HepG2 (cell line): ENCODE measurements around the gene KAZN. TPM values are rescaled to one million over a fixed set of nuclear protein-coding genes. Genes with fewer than 3 reads are reported as not detected.

ENCODE experiments used
- FOXM1 ChIP-seq: sonication (generic); formaldehyde crosslinking; IDR thresholded peaks from 2 replicates; pipeline ENCODE4 v1.5.0; 2020; ENCODE audit warnings: missing genetic modification reagents
- HOXA3 ChIP-seq: sonication (generic); formaldehyde crosslinking; IDR thresholded peaks from 2 replicates; pipeline ENCODE4 v1.5.0; 2020; ENCODE audit warnings: missing genetic modification reagents
- KDM4B ChIP-seq: sonication (generic); formaldehyde crosslinking; IDR thresholded peaks from 2 replicates; pipeline ENCODE4 v1.4.0; 2020; ENCODE audit warnings: missing genetic modification reagents
- NFKB2 ChIP-seq: sonication (generic); formaldehyde crosslinking; IDR thresholded peaks from 2 replicates; pipeline ENCODE4 v1.4.0; 2020; ENCODE audit warnings: missing genetic modification reagents, borderline replicate concordance
- PITX1 ChIP-seq: sonication (generic); formaldehyde crosslinking; IDR thresholded peaks from 2 replicates; pipeline ENCODE4 v1.5.1; 2020; ENCODE audit warnings: mild to moderate bottlenecking, missing genetic modification reagents
- RBM39 ChIP-seq: fragments of 200-400 bp; formaldehyde crosslinking; IDR thresholded peaks from one replicate; pipeline ENCODE4 v1.6.1; 2018; ENCODE audit warnings: antibody characterized with exemption, mild to moderate bottlenecking, low read depth, low read length; ENCODE audit not compliant: poor library complexity, severe bottlenecking
- SP5 ChIP-seq: IDR thresholded peaks from 2 replicates; pipeline ENCODE4 v1.6.1; 2016; ENCODE audit warnings: low read depth, borderline replicate concordance
- TRIM24 ChIP-seq: sonication (generic); formaldehyde crosslinking; IDR thresholded peaks from 2 replicates; pipeline ENCODE4 v1.8.0; 2022; ENCODE audit warnings: mild to moderate bottlenecking, missing genetic modification reagents
- ZBTB38 ChIP-seq: sonication (generic); formaldehyde crosslinking; IDR thresholded peaks from 2 replicates; pipeline ENCODE4 v1.5.1; 2020; ENCODE audit warnings: mild to moderate bottlenecking, missing genetic modification reagents
- ZNF121 ChIP-seq: sonication (generic); formaldehyde crosslinking; IDR thresholded peaks from 2 replicates; pipeline ENCODE4 v1.5.0; 2020; ENCODE audit warnings: mild to moderate bottlenecking, missing genetic modification reagents
- ZNF460 ChIP-seq: sonication (generic); formaldehyde crosslinking; IDR thresholded peaks from 2 replicates; pipeline ENCODE4 v1.5.1; 2020; ENCODE audit warnings: missing genetic modification reagents, mild to moderate bottlenecking, borderline replicate concordance
- ZNF777 ChIP-seq: sonication (generic); formaldehyde crosslinking; IDR thresholded peaks from 2 replicates; pipeline ENCODE4 v1.4.0; 2020; ENCODE audit warnings: missing genetic modification reagents
- ZNF788 ChIP-seq: sonication (generic); formaldehyde crosslinking; IDR thresholded peaks from 2 replicates; pipeline ENCODE4 v1.5.0; 2020; ENCODE audit warnings: mild to moderate bottlenecking, missing genetic modification reagents, borderline replicate concordance
- polyA plus RNA-seq, 8 experiments: library from polyadenylated mRNA; depleted of rRNA in 3 of 8; stranded (reverse) in 7 of 8; unstranded in 1 of 8; fragments of >200 nt; fragmentation: Illumina TruSeq in 4 of 8; extraction: Trizol in 4 of 8; gene quantifications; 2 replicates each; pipeline versions ENCODE4 v1.2.1 to v1.2.3, GENCODE V29; 2011 to 2016; ENCODE audit warnings: low read depth in 4 of 8, missing spikeins in 1 of 8, mixed read lengths in 1 of 8; ENCODE audit not compliant: insufficient read depth in 1 of 8
- total RNA-seq, 5 experiments: library from RNA; depleted of rRNA; stranded (reverse); fragments of >200 nt; fragmentation: Illumina TruSeq; extraction: Trizol; gene quantifications; 2 replicates each; pipeline ENCODE4 v1.2.3, GENCODE V29; 2016; ENCODE audit warnings: low read depth in 1 of 5
- TF ChIP-seq, protein P1 (sequence below): sonication (generic); formaldehyde crosslinking; IDR thresholded peaks from 2 replicates; pipeline ENCODE4 v1.5.1; 2020; ENCODE audit warnings: mild to moderate bottlenecking, missing genetic modification reagents, moderate library complexity
- TF ChIP-seq, protein P2 (sequence below): sonication (generic); formaldehyde crosslinking; IDR thresholded peaks from 2 replicates; pipeline ENCODE4 v1.4.0; 2020; ENCODE audit warnings: mild to moderate bottlenecking, missing genetic modification reagents, borderline replicate concordance
- TF ChIP-seq, protein P3 (sequence below): sonication (generic); formaldehyde crosslinking; IDR thresholded peaks from 2 replicates; pipeline ENCODE4 v1.8.1; 2023; ENCODE audit warnings: missing genetic modification reagents, inconsistent platforms, borderline replicate concordance
- TF ChIP-seq, protein P4 (sequence below): IDR thresholded peaks from 2 replicates; pipeline ENCODE4 v1.6.1; 2016; ENCODE audit warnings: mild to moderate bottlenecking, missing biosample characterization, missing genetic modification reagents

KAZN gene
- total and polyA plus RNA-seq, 2 of the 13 experiments (the other 11 are each of a cell fraction or from before 2014, with no cell fraction given), result 10.4 to 13.5 TPM

DNA sequence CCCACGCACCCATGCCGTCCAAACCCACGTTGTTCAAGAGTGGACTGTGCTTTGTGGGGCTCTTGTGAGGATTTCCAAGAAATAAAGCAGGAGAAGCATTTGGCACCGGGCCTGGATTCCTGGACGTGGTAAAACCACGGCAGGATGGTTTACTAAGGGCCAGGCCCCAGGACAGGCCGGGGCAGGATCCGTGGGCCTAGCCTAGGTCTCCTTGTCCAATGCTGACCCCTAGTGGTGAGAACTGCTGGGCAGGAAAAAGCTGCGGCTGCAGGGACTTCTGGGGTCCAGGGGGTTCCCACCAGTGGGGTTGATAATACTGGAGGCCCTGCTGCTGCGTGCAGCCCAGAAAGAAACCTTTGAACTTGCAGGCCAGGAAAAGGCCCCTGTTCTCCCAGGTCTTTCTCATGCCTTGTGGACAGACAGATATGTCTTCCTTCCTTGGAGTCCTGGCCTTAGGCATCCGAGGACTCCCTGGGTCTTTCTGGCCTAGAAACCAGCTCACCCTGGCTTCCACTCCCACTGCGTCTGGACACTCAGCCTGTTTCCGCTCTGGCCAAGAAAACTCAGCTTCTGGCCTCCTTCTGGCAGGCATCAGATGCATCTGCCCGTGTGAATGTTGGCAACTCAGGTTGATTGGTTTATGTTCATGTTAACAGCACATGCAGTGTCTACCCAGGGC, 448.1 kb downstream of the KAZN start (continued):
- TF ChIP-seq, protein P1, sequence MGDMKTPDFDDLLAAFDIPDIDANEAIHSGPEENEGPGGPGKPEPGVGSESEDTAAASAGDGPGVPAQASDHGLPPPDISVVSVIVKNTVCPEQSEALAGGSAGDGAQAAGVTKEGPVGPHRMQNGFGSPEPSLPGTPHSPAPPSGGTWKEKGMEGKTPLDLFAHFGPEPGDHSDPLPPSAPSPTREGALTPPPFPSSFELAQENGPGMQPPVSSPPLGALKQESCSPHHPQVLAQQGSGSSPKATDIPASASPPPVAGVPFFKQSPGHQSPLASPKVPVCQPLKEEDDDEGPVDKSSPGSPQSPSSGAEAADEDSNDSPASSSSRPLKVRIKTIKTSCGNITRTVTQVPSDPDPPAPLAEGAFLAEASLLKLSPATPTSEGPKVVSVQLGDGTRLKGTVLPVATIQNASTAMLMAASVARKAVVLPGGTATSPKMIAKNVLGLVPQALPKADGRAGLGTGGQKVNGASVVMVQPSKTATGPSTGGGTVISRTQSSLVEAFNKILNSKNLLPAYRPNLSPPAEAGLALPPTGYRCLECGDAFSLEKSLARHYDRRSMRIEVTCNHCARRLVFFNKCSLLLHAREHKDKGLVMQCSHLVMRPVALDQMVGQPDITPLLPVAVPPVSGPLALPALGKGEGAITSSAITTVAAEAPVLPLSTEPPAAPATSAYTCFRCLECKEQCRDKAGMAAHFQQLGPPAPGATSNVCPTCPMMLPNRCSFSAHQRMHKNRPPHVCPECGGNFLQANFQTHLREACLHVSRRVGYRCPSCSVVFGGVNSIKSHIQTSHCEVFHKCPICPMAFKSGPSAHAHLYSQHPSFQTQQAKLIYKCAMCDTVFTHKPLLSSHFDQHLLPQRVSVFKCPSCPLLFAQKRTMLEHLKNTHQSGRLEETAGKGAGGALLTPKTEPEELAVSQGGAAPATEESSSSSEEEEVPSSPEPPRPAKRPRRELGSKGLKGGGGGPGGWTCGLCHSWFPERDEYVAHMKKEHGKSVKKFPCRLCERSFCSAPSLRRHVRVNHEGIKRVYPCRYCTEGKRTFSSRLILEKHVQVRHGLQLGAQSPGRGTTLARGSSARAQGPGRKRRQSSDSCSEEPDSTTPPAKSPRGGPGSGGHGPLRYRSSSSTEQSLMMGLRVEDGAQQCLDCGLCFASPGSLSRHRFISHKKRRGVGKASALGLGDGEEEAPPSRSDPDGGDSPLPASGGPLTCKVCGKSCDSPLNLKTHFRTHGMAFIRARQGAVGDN (CRISPR knock-in tag), result peak; percentile 47
- TF ChIP-seq, protein P2, sequence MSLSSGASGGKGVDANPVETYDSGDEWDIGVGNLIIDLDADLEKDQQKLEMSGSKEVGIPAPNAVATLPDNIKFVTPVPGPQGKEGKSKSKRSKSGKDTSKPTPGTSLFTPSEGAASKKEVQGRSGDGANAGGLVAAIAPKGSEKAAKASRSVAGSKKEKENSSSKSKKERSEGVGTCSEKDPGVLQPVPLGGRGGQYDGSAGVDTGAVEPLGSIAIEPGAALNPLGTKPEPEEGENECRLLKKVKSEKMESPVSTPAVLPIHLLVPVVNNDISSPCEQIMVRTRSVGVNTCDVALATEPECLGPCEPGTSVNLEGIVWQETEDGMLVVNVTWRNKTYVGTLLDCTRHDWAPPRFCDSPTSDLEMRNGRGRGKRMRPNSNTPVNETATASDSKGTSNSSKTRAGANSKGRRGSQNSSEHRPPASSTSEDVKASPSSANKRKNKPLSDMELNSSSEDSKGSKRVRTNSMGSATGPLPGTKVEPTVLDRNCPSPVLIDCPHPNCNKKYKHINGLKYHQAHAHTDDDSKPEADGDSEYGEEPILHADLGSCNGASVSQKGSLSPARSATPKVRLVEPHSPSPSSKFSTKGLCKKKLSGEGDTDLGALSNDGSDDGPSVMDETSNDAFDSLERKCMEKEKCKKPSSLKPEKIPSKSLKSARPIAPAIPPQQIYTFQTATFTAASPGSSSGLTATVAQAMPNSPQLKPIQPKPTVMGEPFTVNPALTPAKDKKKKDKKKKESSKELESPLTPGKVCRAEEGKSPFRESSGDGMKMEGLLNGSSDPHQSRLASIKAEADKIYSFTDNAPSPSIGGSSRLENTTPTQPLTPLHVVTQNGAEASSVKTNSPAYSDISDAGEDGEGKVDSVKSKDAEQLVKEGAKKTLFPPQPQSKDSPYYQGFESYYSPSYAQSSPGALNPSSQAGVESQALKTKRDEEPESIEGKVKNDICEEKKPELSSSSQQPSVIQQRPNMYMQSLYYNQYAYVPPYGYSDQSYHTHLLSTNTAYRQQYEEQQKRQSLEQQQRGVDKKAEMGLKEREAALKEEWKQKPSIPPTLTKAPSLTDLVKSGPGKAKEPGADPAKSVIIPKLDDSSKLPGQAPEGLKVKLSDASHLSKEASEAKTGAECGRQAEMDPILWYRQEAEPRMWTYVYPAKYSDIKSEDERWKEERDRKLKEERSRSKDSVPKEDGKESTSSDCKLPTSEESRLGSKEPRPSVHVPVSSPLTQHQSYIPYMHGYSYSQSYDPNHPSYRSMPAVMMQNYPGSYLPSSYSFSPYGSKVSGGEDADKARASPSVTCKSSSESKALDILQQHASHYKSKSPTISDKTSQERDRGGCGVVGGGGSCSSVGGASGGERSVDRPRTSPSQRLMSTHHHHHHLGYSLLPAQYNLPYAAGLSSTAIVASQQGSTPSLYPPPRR (CRISPR knock-in tag), result no peak
- TF ChIP-seq, protein P3, sequence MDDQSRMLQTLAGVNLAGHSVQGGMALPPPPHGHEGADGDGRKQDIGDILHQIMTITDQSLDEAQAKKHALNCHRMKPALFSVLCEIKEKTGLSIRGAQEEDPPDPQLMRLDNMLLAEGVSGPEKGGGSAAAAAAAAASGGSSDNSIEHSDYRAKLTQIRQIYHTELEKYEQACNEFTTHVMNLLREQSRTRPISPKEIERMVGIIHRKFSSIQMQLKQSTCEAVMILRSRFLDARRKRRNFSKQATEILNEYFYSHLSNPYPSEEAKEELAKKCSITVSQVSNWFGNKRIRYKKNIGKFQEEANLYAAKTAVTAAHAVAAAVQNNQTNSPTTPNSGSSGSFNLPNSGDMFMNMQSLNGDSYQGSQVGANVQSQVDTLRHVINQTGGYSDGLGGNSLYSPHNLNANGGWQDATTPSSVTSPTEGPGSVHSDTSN, result no peak
- TF ChIP-seq ZNF121, result no peak
- TF ChIP-seq RBM39, result no peak
- no peak for TF ChIP-seq KDM4B (CRISPR knock-in tag)
- TF ChIP-seq FOXM1 (CRISPR knock-in tag), result no peak
- 0 out of 2 replicates have a peak, but pooled peaks have one; percentile 19 for TF ChIP-seq NFKB2 (CRISPR knock-in tag)
- no peak for TF ChIP-seq ZNF788 (CRISPR knock-in tag)
- no peak for TF ChIP-seq ZNF777
- no peak for TF ChIP-seq TRIM24
- TF ChIP-seq PITX1 (CRISPR knock-in tag), result peak; percentile 45; the same call in 1 of the 2 replicates
- TF ChIP-seq ZBTB38 (CRISPR knock-in tag), result peak; percentile 58; the same call in 1 of the 2 replicates
- no peak for TF ChIP-seq HOXA3
- TF ChIP-seq, protein P4, sequence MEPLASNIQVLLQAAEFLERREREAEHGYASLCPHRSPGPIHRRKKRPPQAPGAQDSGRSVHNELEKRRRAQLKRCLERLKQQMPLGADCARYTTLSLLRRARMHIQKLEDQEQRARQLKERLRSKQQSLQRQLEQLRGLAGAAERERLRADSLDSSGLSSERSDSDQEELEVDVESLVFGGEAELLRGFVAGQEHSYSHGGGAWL, result no peak
- no peak for TF ChIP-seq ZNF460
- no peak for TF ChIP-seq SP5 (CRISPR knock-in tag)
